Measurements from ENCODE around the gene VAMP5. TPM values are rescaled to one million over a fixed set of nuclear protein-coding genes. Genes with fewer than 3 reads are reported as not detected.
"Not testable (repeated sequence)": the region's sequence is repeated elsewhere in the genome, so short reads cannot be mapped to it uniquely, and the experiment has no call there.

VAMP5 gene
- total RNA-seq, 2 experiments from 2014 or later: 24.4 to 25.7 TPM

- ChIA-PET CTCF (interaction anchor here (1.3 to 2.2 kb wide), 3 partner anchors 9 to 13 kb away, joined by 3 to 7 read pairs (median 3); no protein-coding TSS in a partner anchor), POLR2A (interaction anchor here (0.6 to 1.1 kb wide), 3 partner anchors 10 to 34 kb away, joined by 3 to 4 read pairs (median 3); partner anchors contain the start of gene RNF181)
These were observed 21.3 kb downstream of the VAMP5 start for GRCh38 chr2:85605406-85606115.

- POLR2A ChIA-PET: interaction anchor here (0.6 to 1.1 kb wide), 2 partner anchors 28 to 34 kb away, joined by 3 to 4 read pairs; no protein-coding TSS in a partner anchor
- CTCF ChIA-PET: interaction anchor here (1.3 kb wide), 1 partner anchor 13 kb away, joined by 3 read pairs; no protein-coding TSS in a partner anchor
These were observed 21.9 kb downstream of the VAMP5 start for GRCh38 chr2:85606116-85606455.

GRCh38 chr2:85607268-85608215 is 23.3 kb downstream of the VAMP5 start:
- ChIA-PET POLR2A (interaction anchor here (1.0 kb wide), 1 partner anchor 8 kb away, joined by 3 read pairs; no protein-coding TSS in a partner anchor), CTCF (no interaction called here)

GRCh38 chr2:85611217-85611704 is 27.0 kb downstream of the VAMP5 start:
- CTCF ChIA-PET: interaction anchor here (0.7 to 0.9 kb wide), 3 partner anchors 16 to 38 kb away, joined by 3 to 4 read pairs (median 3); partner anchors contain the start of gene RNF181
- POLR2A ChIA-PET: interaction anchor here (0.5 to 1.2 kb wide), 8 partner anchors 9 to 285 kb away, joined by 3 to 5 read pairs (median 4); partner anchors contain the start of genes GGCX, RNF181 and TMEM150A

DNA sequence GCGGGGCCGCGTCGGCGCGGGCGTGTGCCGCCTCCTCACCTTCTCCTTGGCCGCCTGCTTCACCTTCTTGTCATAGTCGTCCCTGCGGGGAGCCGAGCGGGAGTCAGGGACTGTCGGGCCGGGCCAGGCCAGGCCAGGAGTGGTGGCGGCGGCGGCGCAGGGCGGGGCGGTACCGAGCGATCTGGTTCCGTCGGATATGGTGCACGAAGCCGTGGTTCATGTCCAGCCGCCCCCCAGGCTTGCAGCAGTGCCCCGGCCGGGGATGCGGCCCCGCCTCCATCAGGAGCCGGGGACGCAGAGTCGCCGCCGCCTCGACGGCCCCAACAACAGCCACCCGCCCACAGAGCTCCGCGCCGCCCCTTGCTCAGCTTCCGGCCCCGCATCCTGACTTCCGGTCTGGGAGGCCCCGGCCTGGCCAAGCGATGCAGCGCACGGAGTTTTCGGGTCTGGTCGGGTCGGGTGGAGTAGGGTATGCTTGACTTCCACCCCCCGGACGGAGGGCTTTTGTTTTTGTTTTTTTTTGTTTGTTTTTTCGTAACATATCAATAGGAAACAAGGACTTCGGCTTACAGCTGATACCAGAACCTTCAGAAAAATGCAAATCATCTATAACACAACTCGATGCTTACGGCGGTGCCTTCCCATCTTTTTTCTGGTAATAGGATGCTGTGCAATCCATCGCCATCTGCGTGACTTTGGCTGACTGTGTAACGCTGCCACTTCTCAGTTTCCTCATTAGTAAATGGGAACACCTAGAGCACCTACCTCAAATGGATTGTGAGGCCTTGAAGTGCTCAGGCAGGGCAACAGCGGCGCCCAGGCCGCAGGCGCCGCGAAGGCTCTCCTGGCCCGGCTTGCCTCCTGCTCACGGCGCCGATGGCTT is 27.7 kb downstream of the VAMP5 start, which contains the start of gene C2orf68:
Gene C2orf68 (minus strand): TSS at position 362 of the 883 bp plus-strand sequence. CDS start 82 bp downstream, at position 280.
- POLR2A ChIA-PET: interaction anchor here (0.5 to 1.2 kb wide), 7 partner anchors 10 to 494 kb away, joined by 3 to 5 read pairs (median 3); partner anchors contain the start of genes GGCX, PTCD3 and TMEM150A
- CTCF ChIA-PET: interaction anchor here (0.6 to 1.3 kb wide), 6 partner anchors 9 to 313 kb away, joined by 3 to 5 read pairs (median 3); partner anchors contain the start of gene RNF181

DNA sequence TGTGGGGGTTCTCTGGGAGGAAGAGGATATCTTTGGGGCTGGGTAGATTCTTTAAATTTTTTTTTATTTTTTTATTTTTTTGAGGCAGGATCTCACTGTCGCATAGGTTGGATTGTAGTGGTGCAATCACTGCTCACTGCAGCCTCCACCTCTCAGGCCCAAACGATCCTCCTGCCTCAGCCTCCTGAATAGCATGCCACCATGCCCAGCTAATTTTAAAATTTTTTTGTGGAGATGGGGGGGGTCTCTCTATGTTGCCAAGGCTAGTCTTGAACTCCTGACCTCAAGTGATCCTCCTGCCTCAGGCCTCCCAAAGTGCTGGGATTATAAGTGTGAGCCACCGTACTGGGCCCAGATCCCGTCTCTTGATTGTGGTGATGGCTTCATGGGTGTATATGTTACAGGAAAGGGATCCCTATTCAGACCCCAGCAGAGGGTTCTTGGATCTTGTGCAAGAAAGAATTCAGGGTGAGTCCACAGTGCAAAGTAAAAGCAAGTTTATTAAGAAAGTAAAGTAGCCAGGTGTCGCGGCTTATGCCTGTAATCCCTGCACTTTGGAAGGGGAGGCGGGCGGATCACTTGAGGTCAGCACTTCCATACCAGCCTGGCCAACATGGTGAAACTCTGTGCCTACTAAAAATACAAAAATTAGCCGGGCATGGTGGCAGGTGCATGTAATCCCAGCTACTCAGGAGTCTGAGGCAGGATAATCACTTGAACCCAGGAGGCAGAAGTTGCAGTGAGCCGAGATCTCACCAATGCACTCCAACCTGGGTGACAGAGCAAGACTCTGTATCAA is 29.7 kb downstream of the VAMP5 start:
- POLR2A ChIA-PET: interaction anchor here (0.6 kb wide), 2 partner anchors 14 to 67 kb away, joined by 3 read pairs; no protein-coding TSS in a partner anchor
- CTCF ChIA-PET: interaction anchor here (1.7 kb wide), 1 partner anchor 75 kb away, joined by 4 read pairs; the partner anchor contains the start of gene MAT2A

DNA sequence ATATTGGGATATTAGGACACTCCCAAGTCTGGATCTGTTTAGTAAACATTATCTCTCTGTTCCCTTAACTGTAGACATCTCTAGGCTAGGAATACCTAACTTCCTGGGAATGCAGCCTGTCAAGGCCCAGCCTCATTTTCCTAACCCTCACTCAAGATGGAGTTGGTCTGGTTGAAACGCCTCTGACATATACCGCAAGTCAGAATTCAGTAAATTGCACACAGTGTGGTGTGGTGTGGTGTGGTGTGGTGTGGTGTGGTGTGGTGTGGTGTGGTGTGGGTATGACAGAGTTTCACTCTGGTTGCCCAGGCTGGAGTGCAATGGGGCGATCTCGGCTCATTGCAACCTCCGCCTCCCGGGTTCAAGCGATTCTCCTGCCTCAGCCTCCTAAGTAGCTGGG is 30.5 kb downstream of the VAMP5 start:
- POLR2A ChIA-PET: not testable (repeated sequence)
- CTCF ChIA-PET: interaction anchor here (1.7 to 3.2 kb wide), 2 partner anchors 22 to 76 kb away, joined by 4 to 13 read pairs; partner anchors contain the start of gene MAT2A

GRCh38 chr2:85615413-85615728 is 31.1 kb downstream of the VAMP5 start:
- POLR2A ChIA-PET: interaction anchor here (0.6 to 1.2 kb wide), 5 partner anchors 8 to 240 kb away, joined by 3 to 10 read pairs (median 4); partner anchors contain the start of gene MAT2A
- CTCF ChIA-PET: interaction anchor here (0.6 to 3.2 kb wide), 5 partner anchors 13 to 197 kb away, joined by 3 to 13 read pairs (median 3); partner anchors contain the start of genes MAT2A and SH2D6

GRCh38 chr2:85617723-85618122 is 33.5 kb downstream of the VAMP5 start:
- ChIA-PET POLR2A (interaction anchor here (0.6 to 1.2 kb wide), 3 partner anchors 10 to 33 kb away, joined by 3 read pairs; no protein-coding TSS in a partner anchor), CTCF (interaction anchor here (2.0 to 3.2 kb wide), 2 partner anchors 19 to 20 kb away, joined by 5 to 13 read pairs; no protein-coding TSS in a partner anchor)

DNA sequence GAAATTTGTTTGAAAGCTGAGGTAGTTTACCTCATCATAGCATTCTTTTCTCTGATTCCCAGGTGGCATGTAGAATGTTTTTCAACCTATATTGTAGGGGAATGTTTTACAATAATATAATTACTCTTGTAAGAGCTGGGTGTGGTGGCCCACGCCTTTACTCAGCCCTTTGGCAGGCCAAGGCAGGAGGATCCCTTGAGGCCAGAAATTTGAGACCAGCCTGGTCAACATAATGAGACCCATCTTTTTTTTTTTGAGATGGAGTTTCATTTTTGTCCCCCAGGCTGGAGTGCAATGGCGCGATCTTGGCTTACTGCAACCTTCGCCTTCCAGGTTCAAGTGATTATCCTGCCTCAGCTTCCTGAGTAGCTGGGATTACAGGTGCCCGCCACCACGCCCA is 35.4 kb downstream of the VAMP5 start:
- ChIA-PET POLR2A (no interaction called here), CTCF (interaction anchor here (0.7 to 2.0 kb wide), 4 partner anchors 13 to 18 kb away, joined by 3 to 5 read pairs (median 3); no protein-coding TSS in a partner anchor)

GRCh38 chr2:85621338-85621737 is 37.1 kb downstream of the VAMP5 start:
- ChIA-PET CTCF (interaction anchor here (0.6 to 3.1 kb wide), 2 partner anchors 16 to 39 kb away, joined by 4 to 17 read pairs; no protein-coding TSS in a partner anchor), POLR2A (no interaction called here)

DNA sequence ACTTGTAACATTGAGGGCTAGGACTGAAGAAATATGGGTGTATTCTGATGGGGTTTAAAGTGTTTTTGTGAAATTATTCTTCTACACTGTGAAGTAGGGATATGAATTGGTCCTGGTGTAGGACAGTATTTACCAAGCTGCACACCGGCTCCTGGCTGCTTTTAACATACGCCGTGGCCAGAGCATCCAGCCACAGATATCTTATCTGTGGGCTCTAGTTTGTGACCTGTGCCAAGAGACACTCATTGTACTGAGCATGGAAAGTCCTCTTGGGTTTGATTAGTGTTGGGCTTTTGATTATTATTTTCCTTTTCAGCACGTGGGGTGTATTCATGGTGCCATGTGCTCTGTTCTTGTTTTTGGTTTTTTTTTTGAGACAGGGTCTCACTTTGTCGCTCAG is 39.8 kb downstream of the VAMP5 start:
- CTCF ChIA-PET: no interaction called here

DNA sequence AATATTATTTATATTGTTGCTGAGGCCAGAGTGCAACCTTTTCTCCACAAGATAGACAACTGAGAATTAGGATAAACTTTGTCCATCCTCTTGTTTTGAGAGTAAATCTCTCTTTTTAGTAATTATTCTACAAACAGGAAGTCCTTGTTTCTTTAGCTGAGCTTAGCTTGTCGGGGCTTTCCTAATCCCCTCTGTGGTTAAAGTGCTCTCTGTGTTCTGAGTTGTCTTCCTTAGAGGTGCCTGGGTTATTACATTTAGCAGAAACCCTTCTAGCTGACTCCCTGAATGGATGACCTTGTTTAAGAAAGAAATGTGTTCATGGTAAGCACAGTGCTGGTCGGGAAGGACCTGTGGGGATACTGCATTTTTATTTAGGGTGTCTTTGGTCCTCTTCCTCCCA is 44.4 kb downstream of the VAMP5 start:
- ChIA-PET CTCF (interaction anchor here (0.7 to 2.7 kb wide), 3 partner anchors 9 to 21 kb away, joined by 3 to 13 read pairs (median 3); partner anchors contain the start of gene USP39), POLR2A (interaction anchor here (0.5 kb wide), 1 partner anchor 271 kb away, joined by 3 read pairs; no protein-coding TSS in a partner anchor)

More for the DNA sequence above, 39.8 kb downstream of the VAMP5 start:
- POLR2A ChIA-PET: no interaction called here

DNA sequence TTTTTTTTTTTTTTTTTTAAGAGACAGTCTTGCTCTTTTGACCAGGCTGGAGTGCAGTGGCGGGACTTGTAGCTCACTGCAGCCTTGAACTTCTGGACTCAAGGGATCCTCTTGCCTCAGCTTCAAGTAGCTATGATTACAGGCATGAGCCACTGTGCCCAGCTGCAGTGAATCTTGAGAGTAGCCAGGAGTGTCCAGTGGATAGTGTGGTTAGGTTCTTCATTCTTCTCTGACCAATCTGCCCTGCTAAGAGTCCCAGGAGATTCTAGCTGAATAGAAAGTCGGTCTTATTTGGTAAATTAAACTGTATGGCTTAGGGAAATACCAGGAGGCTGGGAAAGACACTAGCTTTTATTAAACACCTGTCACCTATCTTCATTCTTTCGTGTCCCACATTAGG is 47.1 kb downstream of the VAMP5 start:
- ChIA-PET POLR2A (no interaction called here), CTCF (interaction anchor here (0.6 to 0.8 kb wide), 2 partner anchors 183 to 249 kb away, joined by 3 read pairs; no protein-coding TSS in a partner anchor)

DNA sequence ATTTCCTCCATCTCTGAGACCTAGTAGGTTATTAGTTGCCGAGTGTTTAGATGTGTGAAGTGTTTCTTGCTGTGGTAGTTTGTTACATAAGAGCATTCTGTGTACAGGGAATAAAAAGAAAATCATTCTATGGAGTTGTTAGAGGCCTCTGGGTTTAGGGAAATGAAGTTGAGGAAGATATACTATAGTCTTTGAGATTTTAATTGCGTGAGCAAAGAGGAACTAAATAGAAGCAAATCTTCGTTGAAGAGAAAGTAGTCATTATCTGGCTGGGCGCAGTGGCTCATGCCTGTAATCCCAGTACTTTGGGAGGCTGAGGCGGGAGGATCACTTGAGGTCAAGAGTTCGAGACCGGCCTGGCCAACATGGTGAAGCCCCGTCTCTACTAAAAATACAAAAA is 50.8 kb downstream of the VAMP5 start:
- POLR2A ChIA-PET: no interaction called here
- CTCF ChIA-PET: interaction anchor here (0.9 kb wide), 1 partner anchor 73 kb away, joined by 3 read pairs; no protein-coding TSS in a partner anchor

DNA sequence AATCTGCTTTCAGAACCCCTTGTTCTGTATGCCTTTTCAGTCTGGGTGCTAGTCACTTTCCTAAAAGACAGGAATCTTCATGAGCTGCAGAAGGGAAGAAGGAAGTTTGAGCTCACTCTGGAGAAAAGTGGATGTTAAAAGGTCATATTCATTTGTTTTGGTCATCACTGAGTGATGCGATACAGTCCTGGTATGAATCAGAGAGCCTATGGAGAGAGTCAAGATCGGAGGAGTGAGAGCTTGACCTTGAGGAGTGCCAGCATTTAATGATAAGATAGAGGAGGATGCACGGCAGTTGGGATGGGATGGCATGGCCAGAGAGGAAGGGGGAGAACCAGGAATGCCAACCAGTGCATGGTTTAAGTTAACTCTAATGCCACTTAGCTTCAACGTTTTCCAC is 51.4 kb downstream of the VAMP5 start:
- ChIA-PET POLR2A (interaction anchor here (0.6 kb wide), 1 partner anchor 22 kb away, joined by 4 read pairs; no protein-coding TSS in a partner anchor), CTCF (interaction anchor here (0.9 kb wide), 1 partner anchor 72 kb away, joined by 3 read pairs; no protein-coding TSS in a partner anchor)

All from activated CD8-positive, alpha-beta memory T cell treated with anti-CD3 and anti-CD28 coated beads for 36 hours (primary cell).